Subcutaneous adipose tissue (tissue), 4 donors: ENCODE measurements around the gene CRTAC1. TPM values are rescaled to one million over a fixed set of nuclear protein-coding genes. Genes with fewer than 3 reads are reported as not detected.

Source experiments
- CTCF ChIP-seq: fragments of 450-650 bp; IDR thresholded peaks from one replicate; pipeline ENCODE4 v1.5.1; 2016; ENCODE audit warnings: low read depth, mild to moderate bottlenecking, control low read depth, antibody characterized with exemption, moderate library complexity
- total RNA-seq, 4 donors: library from RNA; depleted of rRNA; stranded (reverse); fragments of >200 nt; gene quantifications; one replicate each; pipeline ENCODE4 v1.1.0, GENCODE V29; 2016

Gene CRTAC1
- total RNA-seq, 4 donors from 2014 or later: 0.51 to 1.5 (median 0.72) TPM

GRCh38 chr10:98062424-98062823 is 32.0 kb upstream of the CRTAC1 start:
- no peak for TF ChIP-seq CTCF

- TF ChIP-seq CTCF: no peak
Observed at GRCh38 chr10:98060079-98060478, 29.7 kb upstream of the CRTAC1 start.

- TF ChIP-seq CTCF: no peak
Observed at GRCh38 chr10:98058295-98058694, 27.9 kb upstream of the CRTAC1 start.

- no peak for TF ChIP-seq CTCF
Observed at GRCh38 chr10:98055841-98056516, 25.6 kb upstream of the CRTAC1 start.

GRCh38 chr10:98047009-98047741 is 16.8 kb upstream of the CRTAC1 start:
- TF ChIP-seq CTCF: no peak

- TF ChIP-seq CTCF: no peak
Observed at GRCh38 chr10:98045785-98046389, 15.5 kb upstream of the CRTAC1 start.

- TF ChIP-seq CTCF: no peak
Observed at GRCh38 chr10:98041352-98042043, 11.1 kb upstream of the CRTAC1 start.
